WTC11 (cell line): Measurements from ENCODE around the gene CAPN12. TPM values are rescaled to one million over a fixed set of nuclear protein-coding genes. Genes with fewer than 3 reads are reported as not detected.

Experiments used
- ATAC-seq: fragments of 200-7000 bp; cut with Tn5 transposase; 2 replicates; pipeline ENCODE4 v1.10.0; 2021; ENCODE audit warnings: mild to moderate bottlenecking, moderate library complexity
- CTCF ChIA-PET: fragments of 300-600 bp; sonication (Branson Sonifier 250); formaldehyde crosslinking; loops from one replicate; lab custom pipeline; 2021; ENCODE audit warnings: antibody characterized with exemption; lab: Charles Lee
- POLR2A ChIA-PET: fragments of 350-600 bp; sonication (Branson Sonifier 250); formaldehyde crosslinking; loops from one replicate; lab custom pipeline; 2021; ENCODE audit warnings: antibody characterized with exemption; lab: Charles Lee
- DNase-seq: peaks from one replicate; pipeline ENCODE4 v3.0.0; 2021; ENCODE audit warnings: low spot score
- H3K27ac Mint-ChIP-seq: 2 replicates; pipeline ENCODE4 v1.8.0; 2021; ENCODE audit warnings: mixed read lengths
- H3K27me3 Mint-ChIP-seq: 2 replicates; pipeline ENCODE4 v1.8.0; 2021; ENCODE audit warnings: low read depth, mild to moderate bottlenecking, moderate library complexity, mixed read lengths
- H3K36me3 Mint-ChIP-seq: 2 replicates; pipeline ENCODE4 v1.8.0; 2021; ENCODE audit warnings: mixed read lengths
- H3K4me1 Mint-ChIP-seq: 2 replicates; pipeline ENCODE4 v1.8.0; 2022; ENCODE audit warnings: mixed read lengths
- H3K4me3 Mint-ChIP-seq: 2 replicates; pipeline ENCODE4 v1.8.0; 2021; ENCODE audit warnings: mild to moderate bottlenecking, moderate library complexity, mixed read lengths
- H3K9me3 Mint-ChIP-seq: 2 replicates; pipeline ENCODE4 v1.8.0; 2021; ENCODE audit warnings: mixed read lengths
- CREB1 ChIP-seq: sonication (generic); formaldehyde crosslinking; IDR thresholded peaks from 2 replicates; pipeline ENCODE4 v1.8.0; 2023; ENCODE audit warnings: mild to moderate bottlenecking, missing genetic modification reagents
- ELF4 ChIP-seq: sonication (generic); formaldehyde crosslinking; IDR thresholded peaks from 2 replicates; pipeline ENCODE4 v1.8.1; 2022; ENCODE audit warnings: low read depth, mild to moderate bottlenecking, moderate library complexity, missing genetic modification reagents
- ESRRA ChIP-seq: sonication (generic); formaldehyde crosslinking; IDR thresholded peaks from 2 replicates; pipeline ENCODE4 v1.8.1; 2022; ENCODE audit warnings: mild to moderate bottlenecking, missing genetic modification reagents, borderline replicate concordance
- ETV6 ChIP-seq: sonication (generic); formaldehyde crosslinking; IDR thresholded peaks from 2 replicates; pipeline ENCODE4 v1.8.1; 2022; ENCODE audit warnings: mild to moderate bottlenecking, missing genetic modification reagents
- FOXP1 ChIP-seq: sonication (generic); formaldehyde crosslinking; IDR thresholded peaks from 2 replicates; pipeline ENCODE4 v1.8.0; 2022; ENCODE audit warnings: missing genetic modification reagents, mild to moderate bottlenecking, moderate library complexity, borderline replicate concordance
- HMGXB4 ChIP-seq: sonication (generic); formaldehyde crosslinking; IDR thresholded peaks from 2 replicates; pipeline ENCODE4 v1.8.1; 2023; ENCODE audit warnings: mild to moderate bottlenecking, moderate library complexity, missing genetic modification reagents
- JAZF1 ChIP-seq: fragments of 250-450 bp; sonication (Bioruptor Pico); IDR thresholded peaks from 2 replicates; pipeline ENCODE4 v1.9.0; 2021; ENCODE audit warnings: moderate library complexity, mild to moderate bottlenecking, inconsistent platforms
- MXD4 ChIP-seq: fragments of 250-450 bp; sonication (Bioruptor Pico); IDR thresholded peaks from 2 replicates; pipeline ENCODE4 v1.8.0; 2021; ENCODE audit warnings: mild to moderate bottlenecking, moderate library complexity, borderline replicate concordance
- NR1H2 ChIP-seq: sonication (generic); formaldehyde crosslinking; IDR thresholded peaks from 2 replicates; pipeline ENCODE4 v1.9.0; 2021; ENCODE audit warnings: mild to moderate bottlenecking, moderate library complexity, missing genetic modification reagents
- PRDM15 ChIP-seq: sonication (generic); formaldehyde crosslinking; IDR thresholded peaks from 2 replicates; pipeline ENCODE4 v1.8.0; 2022; ENCODE audit warnings: missing genetic modification reagents
- PRRX2 ChIP-seq: fragments of 250-450 bp; sonication (Bioruptor Pico); IDR thresholded peaks from 2 replicates; pipeline ENCODE4 v1.8.0; 2021; ENCODE audit warnings: mild to moderate bottlenecking
- STAT6 ChIP-seq: sonication (generic); formaldehyde crosslinking; conservative IDR thresholded peaks from 2 replicates; pipeline ENCODE4 v1.8.1; 2023; ENCODE audit warnings: mild to moderate bottlenecking, low read depth, missing genetic modification reagents, moderate library complexity
- USF2 ChIP-seq: sonication (generic); formaldehyde crosslinking; IDR thresholded peaks from 2 replicates; pipeline ENCODE4 v1.8.1; 2023; ENCODE audit warnings: mild to moderate bottlenecking, missing genetic modification reagents, moderate library complexity
- ZNF219 ChIP-seq: sonication (generic); formaldehyde crosslinking; IDR thresholded peaks from 2 replicates; pipeline ENCODE4 v1.8.0; 2023; ENCODE audit warnings: missing genetic modification reagents, mild to moderate bottlenecking, borderline replicate concordance
- total RNA-seq: library from RNA; stranded (reverse); gene quantifications from 3 replicates; pipeline ENCODE4 v1.2.3, GENCODE V29; 2021

CAPN12 gene
- total RNA-seq, 1 experiment from 2014 or later: 9.6 TPM

GRCh38 chr19:38727306-38727867, 16.9 kb downstream of the CAPN12 start (continued):
- no peak for TF ChIP-seq HMGXB4 (CRISPR knock-in tag)
- TF ChIP-seq, all 79 proteins: peak for 0

GRCh38 chr19:38726761-38727301, 17.4 kb downstream of the CAPN12 start:
- ChIA-PET CTCF (interaction anchor here (1.1 kb wide), 1 partner anchor 203 kb away, joined by 4 read pairs; the partner anchor contains the start of genes MRPS12 and SARS2), POLR2A (interaction anchor here (0.7 kb wide), 1 partner anchor 107 kb away, joined by 3 read pairs; no protein-coding TSS in a partner anchor)
- ATAC-seq (no peak), DNase-seq (no peak)
- Mint-ChIP-seq H3K9me3 (no peaks in the 10 kb centered on the region), H3K4me1 (peaks cover 3% of the 10 kb centered on the region), H3K36me3 (peaks cover 47% of the 10 kb centered on the region), H3K27ac (no peak overlapping the region), H3K27me3 (no peaks in the 10 kb centered on the region), H3K4me3 (no peak overlapping the region)
- TF ChIP-seq NR1H2: no peak
- TF ChIP-seq ELF4 (CRISPR knock-in tag): no peak
- TF ChIP-seq ESRRA (CRISPR knock-in tag): no peak
- TF ChIP-seq USF2 (CRISPR knock-in tag): no peak
- no peak for TF ChIP-seq STAT6
- TF ChIP-seq PRDM15: no peak
- no peak for TF ChIP-seq ZNF219 (CRISPR knock-in tag)
- no peak for TF ChIP-seq JAZF1 (CRISPR knock-in tag)
- TF ChIP-seq MXD4 (CRISPR knock-in tag): no peak
- no peak for TF ChIP-seq FOXP1 (CRISPR knock-in tag)
- TF ChIP-seq PRRX2 (CRISPR knock-in tag): no peak
- TF ChIP-seq CREB1 (CRISPR knock-in tag): no peak

- POLR2A ChIA-PET: interaction anchor here (0.7 kb wide), 1 partner anchor 107 kb away, joined by 3 read pairs; no protein-coding TSS in a partner anchor
- H3K27ac Mint-ChIP-seq: no peak overlapping the region
Measured at GRCh38 chr19:38726284-38726673, 18.0 kb downstream of the CAPN12 start.

More at GRCh38 chr19:38726284-38726673, 18.0 kb downstream of the CAPN12 start:
- Mint-ChIP-seq H3K4me3 (no peak overlapping the region), H3K4me1 (peaks cover 3% of the 10 kb centered on the region), H3K36me3 (peaks cover 49% of the 10 kb centered on the region), H3K9me3 (no peaks in the 10 kb centered on the region), H3K27me3 (no peaks in the 10 kb centered on the region)
- DNase-seq (no peak), ATAC-seq (no peak)
- CTCF ChIA-PET: interaction anchor here (0.7 to 1.1 kb wide), 4 partner anchors 57 to 324 kb away, joined by 3 to 4 read pairs (median 4); partner anchors contain the start of genes FAM98C, MRPS12 and SARS2
- TF ChIP-seq ETV6: no peak
